ENCODE measurements around the gene GOPC. TPM values are rescaled to one million over a fixed set of nuclear protein-coding genes. Genes with fewer than 3 reads are reported as not detected.

Gene GOPC
- total and polyA plus RNA-seq, 4 donors, result 10.5 to 28.4 (median 19.7) TPM

DNA sequence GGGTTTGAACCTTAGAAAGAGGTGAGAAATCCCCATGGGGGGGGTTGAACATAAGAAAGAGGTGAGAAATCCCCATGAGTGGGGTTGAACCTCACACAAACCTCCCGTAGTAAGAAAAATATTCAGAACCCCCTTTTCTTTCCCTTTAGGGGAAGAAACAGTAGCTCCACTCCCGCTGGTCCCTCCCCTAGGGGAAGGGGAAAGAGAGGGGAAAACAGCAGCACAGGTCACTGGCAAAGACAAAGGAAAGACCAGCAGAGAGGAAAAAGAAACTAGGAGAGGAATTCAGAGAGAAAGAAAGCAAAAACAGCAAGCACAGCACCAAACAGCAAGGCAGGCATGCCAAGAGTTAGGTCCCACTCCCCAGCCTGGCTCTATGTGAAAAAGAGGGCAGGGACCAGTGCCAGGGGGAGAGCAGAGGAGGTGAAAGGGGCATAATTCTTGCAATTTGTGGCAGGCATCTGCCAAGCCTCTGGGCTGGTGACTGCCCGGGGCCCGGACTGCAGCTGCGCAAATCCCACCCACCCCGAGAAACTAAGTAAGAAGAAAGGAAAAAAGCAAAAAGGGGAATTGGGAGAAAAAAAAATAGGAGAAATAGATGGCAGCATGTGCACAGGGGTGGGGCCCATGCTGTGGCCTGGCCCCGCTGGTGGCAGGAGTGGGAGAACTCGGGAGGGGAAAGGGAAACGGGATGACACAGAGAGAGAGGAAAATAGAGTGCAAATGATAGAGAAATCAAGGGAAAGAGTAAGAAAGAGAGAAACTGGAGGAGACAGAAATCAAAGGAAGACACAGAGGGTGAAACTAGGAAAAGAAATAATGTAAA, 15.1 kb upstream of the GOPC start:
- 83 to 85% methylated on average over 9 of the region's 9 CpGs for WGBS, 2 donors
- intact Hi-C loops (cut with DNase I), result no loop called here
- Histone ChIP-seq H3K4me3 (ENCODE audit: low read length in 2 of 2) (no peak overlapping the region), H3K27ac (ENCODE audit: low read depth in 1 of 2, low read length in 2 of 2) (no peak overlapping the region), H3K4me1 (ENCODE audit: control insufficient read depth in 1 of 2, insufficient read depth in 2 of 2, low read length in 2 of 2) (no peaks in the 10 kb centered on the region), H3K9me3 (ENCODE audit: control insufficient read depth, low read length) (no peaks in the 10 kb centered on the region), H3K27me3 (ENCODE audit: control insufficient read depth in 1 of 2, insufficient read depth in 2 of 2, low read length in 1 of 2) (no peaks in the 10 kb centered on the region), H3K36me3 (ENCODE audit: control insufficient read depth in 1 of 2, insufficient read depth in 2 of 2, low read length in 1 of 2) (no peaks in the 10 kb centered on the region)
- DNase-seq (no peak), ATAC-seq (ENCODE audit: low FRiP score) (no peak)

DNA sequence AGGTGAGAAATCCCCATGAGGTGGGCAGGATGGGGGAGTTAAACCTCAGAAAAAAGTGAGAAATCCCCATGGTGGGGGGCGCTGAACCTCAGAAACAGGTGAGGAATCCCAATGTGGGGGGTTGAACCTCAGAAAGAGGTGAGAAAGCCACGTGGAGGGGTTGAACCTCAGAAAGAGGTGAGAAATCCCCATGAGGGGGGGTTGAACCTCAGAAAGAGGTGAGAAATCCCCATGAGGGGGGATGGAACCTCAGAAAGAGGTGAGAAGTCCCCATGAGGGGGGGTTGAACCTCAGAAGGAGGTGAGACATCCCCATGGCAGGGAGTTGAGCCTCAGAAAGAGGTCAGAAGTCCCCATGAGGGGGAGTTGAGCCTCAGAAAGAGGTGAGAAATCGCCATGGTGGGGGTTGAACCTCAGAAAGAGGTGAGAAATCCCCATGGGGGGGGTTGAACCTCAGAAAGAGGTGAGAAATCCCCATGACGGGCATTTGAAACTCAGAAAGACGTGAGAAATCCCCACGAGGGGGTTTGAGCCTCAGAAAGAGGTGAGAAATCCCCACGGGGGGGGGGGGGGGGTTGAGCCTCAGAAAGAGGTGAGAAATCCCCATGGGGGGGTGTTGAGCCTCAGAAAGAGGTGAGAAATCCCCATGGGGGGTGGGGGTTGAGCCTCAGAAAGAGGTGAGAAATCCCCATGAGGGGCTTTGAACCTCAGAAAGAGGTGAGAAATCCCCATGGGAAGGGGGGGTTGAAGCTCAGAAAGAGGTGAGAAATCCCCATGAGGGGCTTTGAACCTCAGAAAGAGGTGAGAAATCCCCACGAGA, 14.3 kb upstream of the GOPC start:
- H3K36me3 ChIP-seq (ENCODE audit: control insufficient read depth in 1 of 2, insufficient read depth in 2 of 2, low read length in 1 of 2), result no peaks in the 10 kb centered on the region
- H3K4me1 ChIP-seq (ENCODE audit: control insufficient read depth in 1 of 2, insufficient read depth in 2 of 2, low read length in 2 of 2), result no peaks in the 10 kb centered on the region
- ATAC-seq (ENCODE audit: low FRiP score), result no peak
- H3K4me3 ChIP-seq (ENCODE audit: low read length in 2 of 2), result no peak overlapping the region
- no peak overlapping the region for H3K27ac ChIP-seq (ENCODE audit: low read depth in 1 of 2, low read length in 2 of 2)
- no peaks in the 10 kb centered on the region for H3K27me3 ChIP-seq (ENCODE audit: control insufficient read depth in 1 of 2, insufficient read depth in 2 of 2, low read length in 1 of 2)
- H3K9me3 ChIP-seq (ENCODE audit: control insufficient read depth, low read length), result no peaks in the 10 kb centered on the region
- WGBS, 2 donors, result 82 to 85% methylated on average over 8 of the region's 8 CpGs
- DNase-seq, result no peak
- intact Hi-C loops (cut with DNase I), result no loop called here

DNA sequence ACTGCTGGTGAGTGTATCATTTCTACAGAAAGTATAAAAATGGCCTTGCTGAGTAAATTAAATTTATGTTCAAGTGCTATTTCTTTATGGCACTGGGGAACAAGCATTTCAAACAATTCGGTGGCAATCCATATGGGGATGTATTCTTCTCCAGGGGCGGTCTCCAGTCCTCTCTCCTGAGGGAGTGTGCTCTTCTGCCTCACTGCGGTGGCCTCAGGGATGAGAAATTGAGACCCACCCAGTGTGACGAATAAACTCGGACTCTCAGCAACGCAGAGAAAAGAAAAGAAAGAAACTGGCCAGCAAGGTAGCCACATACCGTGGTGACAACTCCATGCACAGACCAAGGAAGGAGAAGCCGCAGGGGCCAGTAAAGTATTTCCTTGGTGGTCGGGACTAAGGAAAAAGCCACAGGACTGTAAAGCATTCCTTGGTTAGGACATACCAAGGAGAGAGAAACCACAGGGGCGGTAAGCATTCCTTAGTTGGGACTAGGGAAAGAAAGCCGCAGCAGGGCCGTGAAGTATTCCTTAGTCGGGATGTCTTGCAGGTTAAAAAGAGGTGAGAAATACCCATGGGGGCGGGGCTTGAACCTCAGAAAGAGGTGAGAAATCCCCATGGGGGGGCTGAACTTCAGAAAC, 13.6 kb upstream of the GOPC start:
- H3K36me3 ChIP-seq (ENCODE audit: control insufficient read depth in 1 of 2, insufficient read depth in 2 of 2, low read length in 1 of 2), result no peaks in the 10 kb centered on the region
- H3K4me1 ChIP-seq (ENCODE audit: control insufficient read depth in 1 of 2, insufficient read depth in 2 of 2, low read length in 2 of 2), result no peaks in the 10 kb centered on the region
- no peak for DNase-seq
- no peaks in the 10 kb centered on the region for H3K27me3 ChIP-seq (ENCODE audit: control insufficient read depth in 1 of 2, insufficient read depth in 2 of 2, low read length in 1 of 2)
- H3K9me3 ChIP-seq (ENCODE audit: control insufficient read depth, low read length), result no peaks in the 10 kb centered on the region
- no peak overlapping the region for H3K4me3 ChIP-seq (ENCODE audit: low read length in 2 of 2)
- intact Hi-C loops (cut with DNase I), result no loop called here
- 88 to 93% methylated on average over 14 of the region's 14 CpGs for WGBS, 2 donors
- H3K27ac ChIP-seq (ENCODE audit: low read depth in 1 of 2, low read length in 2 of 2), result no peak overlapping the region
- ATAC-seq (ENCODE audit: low FRiP score), result no peak

- Histone ChIP-seq H3K4me3 (ENCODE audit: low read length in 2 of 2) (no peak overlapping the region), H3K27ac (ENCODE audit: low read depth in 1 of 2, low read length in 2 of 2) (no peak overlapping the region), H3K36me3 (ENCODE audit: control insufficient read depth in 1 of 2, insufficient read depth in 2 of 2, low read length in 1 of 2) (no peaks in the 10 kb centered on the region), H3K4me1 (ENCODE audit: control insufficient read depth in 1 of 2, insufficient read depth in 2 of 2, low read length in 2 of 2) (no peaks in the 10 kb centered on the region), H3K9me3 (ENCODE audit: control insufficient read depth, low read length) (no peaks in the 10 kb centered on the region), H3K27me3 (ENCODE audit: control insufficient read depth in 1 of 2, insufficient read depth in 2 of 2, low read length in 1 of 2) (no peaks in the 10 kb centered on the region)
- ATAC-seq (ENCODE audit: low FRiP score), result no peak
- DNase-seq, result no peak
- WGBS, 2 donors, result 64 to 70% methylated on average over 4 of the region's 4 CpGs
- intact Hi-C loops (cut with DNase I), result no loop called here
These were observed 11.7 kb upstream of the GOPC start for GRCh38 chr6:117613920-117614560.

- Histone ChIP-seq H3K4me3 (ENCODE audit: low read length in 2 of 2) (no peak overlapping the region), H3K27ac (ENCODE audit: low read depth in 1 of 2, low read length in 2 of 2) (no peak overlapping the region), H3K27me3 (ENCODE audit: control insufficient read depth in 1 of 2, insufficient read depth in 2 of 2, low read length in 1 of 2) (no peaks in the 10 kb centered on the region), H3K36me3 (ENCODE audit: control insufficient read depth in 1 of 2, insufficient read depth in 2 of 2, low read length in 1 of 2) (no peaks in the 10 kb centered on the region), H3K9me3 (ENCODE audit: control insufficient read depth, low read length) (no peaks in the 10 kb centered on the region), H3K4me1 (ENCODE audit: control insufficient read depth in 1 of 2, insufficient read depth in 2 of 2, low read length in 2 of 2) (no peaks in the 10 kb centered on the region)
- intact Hi-C loops (cut with DNase I), result loop anchor here in 1 of 2 donors (5.0 kb wide), 2 partner anchors 160 to 260 kb away; no protein-coding TSS in a partner anchor
- 72 to 75% methylated on average over 3 of the region's 3 CpGs for WGBS, 2 donors
- ATAC-seq (ENCODE audit: low FRiP score) (no peak), DNase-seq (no peak)
These were observed 5.2 kb upstream of the GOPC start for GRCh38 chr6:117607511-117607910.

- Histone ChIP-seq H3K36me3 (ENCODE audit: control insufficient read depth in 1 of 2, insufficient read depth in 2 of 2, low read length in 1 of 2) (no peaks in the 10 kb centered on the region), H3K27ac (ENCODE audit: low read depth in 1 of 2, low read length in 2 of 2) (no peak overlapping the region), H3K4me3 (ENCODE audit: low read length in 2 of 2) (no peak overlapping the region), H3K4me1 (ENCODE audit: control insufficient read depth in 1 of 2, insufficient read depth in 2 of 2, low read length in 2 of 2) (no peaks in the 10 kb centered on the region), H3K27me3 (ENCODE audit: control insufficient read depth in 1 of 2, insufficient read depth in 2 of 2, low read length in 1 of 2) (no peaks in the 10 kb centered on the region), H3K9me3 (ENCODE audit: control insufficient read depth, low read length) (no peaks in the 10 kb centered on the region)
- peak in 1 of 2 donors; percentile 32 for DNase-seq
- intact Hi-C loops (cut with DNase I), result loop anchor here in 1 of 2 donors (5.0 kb wide), 2 partner anchors 158 to 258 kb away; no protein-coding TSS in a partner anchor
- no peak for ATAC-seq (ENCODE audit: low FRiP score)
- 31% methylated on average over 7 of the region's 7 CpGs for WGBS, 2 donors
These were observed 3.0 kb upstream of the GOPC start for GRCh38 chr6:117605169-117605826.

DNA sequence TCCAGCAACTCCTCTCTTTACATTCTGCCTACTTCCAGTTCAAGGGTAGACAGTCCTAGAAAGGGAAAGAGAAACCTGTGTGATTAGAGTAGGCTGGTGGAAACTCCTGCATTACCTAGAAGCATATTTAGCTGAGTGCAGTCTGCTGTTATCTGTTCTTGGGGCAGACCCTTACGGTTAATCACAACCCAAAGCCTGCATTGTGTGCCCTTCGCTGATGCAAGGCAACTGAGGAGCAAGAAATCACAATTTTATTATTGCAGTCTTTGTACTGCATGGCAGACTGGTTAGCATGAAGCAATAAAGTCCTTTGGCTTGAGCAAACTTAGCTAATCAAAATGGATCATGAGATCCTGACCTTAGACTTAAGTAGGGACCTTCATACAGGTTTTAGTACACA, 1.5 kb upstream of the GOPC start:
- no peaks in the 10 kb centered on the region for H3K9me3 ChIP-seq (ENCODE audit: control insufficient read depth, low read length)
- no peaks in the 10 kb centered on the region for H3K27me3 ChIP-seq (ENCODE audit: control insufficient read depth in 1 of 2, insufficient read depth in 2 of 2, low read length in 1 of 2)
- no peak overlapping the region for H3K27ac ChIP-seq (ENCODE audit: low read depth in 1 of 2, low read length in 2 of 2)
- DNase-seq (no peak), ATAC-seq (ENCODE audit: low FRiP score) (no peak)
- H3K36me3 ChIP-seq (ENCODE audit: control insufficient read depth in 1 of 2, insufficient read depth in 2 of 2, low read length in 1 of 2), result no peaks in the 10 kb centered on the region
- intact Hi-C loops (cut with DNase I), result loop anchor here in 1 of 2 donors (2.0 to 5.0 kb wide), 3 partner anchors 73 to 255 kb away; partner anchors contain the start of gene NUS1
- H3K4me1 ChIP-seq (ENCODE audit: control insufficient read depth in 1 of 2, insufficient read depth in 2 of 2, low read length in 2 of 2), result peaks cover 0 to 1% of the 10 kb centered on the region in 2 donors
- H3K4me3 ChIP-seq (ENCODE audit: low read length in 2 of 2), result no peak overlapping the region
- WGBS, 2 donors, result 94 to 98% methylated on average over 2 of the region's 2 CpGs
